ENCODE measurements around the gene NTRK3. TPM values are rescaled to one million over a fixed set of nuclear protein-coding genes. Genes with fewer than 3 reads are reported as not detected.

NTRK3 gene
- total RNA-seq, 2 experiments from 2014 or later: 0.78 TPM; not detected in 1

- no peaks in the 10 kb centered on the region for H3K27me3 ChIP-seq (ENCODE audit: control insufficient read depth in 1 of 2, insufficient read depth in 2 of 2, low read length in 2 of 2)
- POLR2A ChIA-PET: no interaction called here
- H3K4me3 ChIP-seq (ENCODE audit: low read length): no peak overlapping the region
- CTCF ChIA-PET: no interaction called here
- no peaks in the 10 kb centered on the region for H3K4me1 ChIP-seq (ENCODE audit: insufficient read depth, low read length)
- H3K27ac Mint-ChIP-seq: no peak overlapping the region
- H3K36me3 ChIP-seq (ENCODE audit: insufficient read depth, low read length): no peaks in the 10 kb centered on the region
- TF ChIP-seq, protein P1, sequence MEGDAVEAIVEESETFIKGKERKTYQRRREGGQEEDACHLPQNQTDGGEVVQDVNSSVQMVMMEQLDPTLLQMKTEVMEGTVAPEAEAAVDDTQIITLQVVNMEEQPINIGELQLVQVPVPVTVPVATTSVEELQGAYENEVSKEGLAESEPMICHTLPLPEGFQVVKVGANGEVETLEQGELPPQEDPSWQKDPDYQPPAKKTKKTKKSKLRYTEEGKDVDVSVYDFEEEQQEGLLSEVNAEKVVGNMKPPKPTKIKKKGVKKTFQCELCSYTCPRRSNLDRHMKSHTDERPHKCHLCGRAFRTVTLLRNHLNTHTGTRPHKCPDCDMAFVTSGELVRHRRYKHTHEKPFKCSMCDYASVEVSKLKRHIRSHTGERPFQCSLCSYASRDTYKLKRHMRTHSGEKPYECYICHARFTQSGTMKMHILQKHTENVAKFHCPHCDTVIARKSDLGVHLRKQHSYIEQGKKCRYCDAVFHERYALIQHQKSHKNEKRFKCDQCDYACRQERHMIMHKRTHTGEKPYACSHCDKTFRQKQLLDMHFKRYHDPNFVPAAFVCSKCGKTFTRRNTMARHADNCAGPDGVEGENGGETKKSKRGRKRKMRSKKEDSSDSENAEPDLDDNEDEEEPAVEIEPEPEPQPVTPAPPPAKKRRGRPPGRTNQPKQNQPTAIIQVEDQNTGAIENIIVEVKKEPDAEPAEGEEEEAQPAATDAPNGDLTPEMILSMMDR (IDR thresholded peaks at IDR 0.05): no peak
- intact Hi-C loops (cut with DNase I, micrococcal nuclease): no loop called here
- H3K4me3 Mint-ChIP-seq: no peak overlapping the region
- no peaks in the 10 kb centered on the region for H3K9me3 ChIP-seq (ENCODE audit: control insufficient read depth in 1 of 2, insufficient read depth in 1 of 2, low read length in 2 of 2)
- no peak overlapping the region for H3K27ac ChIP-seq (ENCODE audit: low read depth in 1 of 2, low read length in 2 of 2)
- no peaks in the 10 kb centered on the region for H3K36me3 Mint-ChIP-seq (ENCODE audit: low read depth)
- DNase-seq: no peak
- ATAC-seq (ENCODE audit: poor library complexity): no peak
- no peaks in the 10 kb centered on the region for H3K4me1 Mint-ChIP-seq (ENCODE audit: low read depth)
- no peaks in the 10 kb centered on the region for H3K9me3 Mint-ChIP-seq
- H3K27me3 Mint-ChIP-seq: no peaks in the 10 kb centered on the region
Observed at GRCh38 chr15:87871258-87871681, 385.3 kb downstream of the NTRK3 start.

DNA sequence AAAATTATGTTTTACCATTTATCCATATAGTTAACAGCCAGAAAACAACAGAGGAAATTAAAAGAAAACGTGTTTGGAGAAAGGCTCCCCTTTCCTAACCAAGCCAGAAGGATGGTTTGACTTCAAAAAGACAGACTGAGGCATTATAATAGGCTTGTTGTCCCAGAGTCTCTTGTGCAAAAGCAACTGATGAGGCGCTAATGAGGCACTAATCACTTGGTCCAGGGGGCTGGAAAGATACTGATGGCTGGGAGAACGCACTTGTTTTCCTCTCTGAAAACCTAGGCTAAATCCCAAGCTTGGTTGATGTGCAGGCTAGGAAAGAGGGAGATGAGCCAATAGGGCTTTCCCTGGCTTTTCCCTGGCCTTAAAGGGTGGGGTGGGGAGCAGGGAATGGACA, 389.6 kb downstream of the NTRK3 start:
- no peak overlapping the region for H3K4me3 Mint-ChIP-seq
- H3K36me3 ChIP-seq (ENCODE audit: insufficient read depth, low read length): no peaks in the 10 kb centered on the region
- DNase-seq (no peak), ATAC-seq (ENCODE audit: poor library complexity) (no peak)
- H3K4me1 ChIP-seq (ENCODE audit: insufficient read depth, low read length): no peaks in the 10 kb centered on the region
- no peak overlapping the region for H3K27ac ChIP-seq (ENCODE audit: low read depth in 1 of 2, low read length in 2 of 2)
- no peaks in the 10 kb centered on the region for H3K27me3 ChIP-seq (ENCODE audit: control insufficient read depth in 1 of 2, insufficient read depth in 2 of 2, low read length in 2 of 2)
- no peaks in the 10 kb centered on the region for H3K9me3 ChIP-seq (ENCODE audit: control insufficient read depth in 1 of 2, insufficient read depth in 1 of 2, low read length in 2 of 2)
- CTCF ChIA-PET: no interaction called here
- POLR2A ChIA-PET: no interaction called here
- intact Hi-C loops (cut with DNase I, micrococcal nuclease): no loop called here
- no peaks in the 10 kb centered on the region for H3K36me3 Mint-ChIP-seq (ENCODE audit: low read depth)
- H3K27ac Mint-ChIP-seq: no peak overlapping the region
- peaks cover 8% of the 10 kb centered on the region for H3K27me3 Mint-ChIP-seq
- H3K9me3 Mint-ChIP-seq: no peaks in the 10 kb centered on the region
- no peaks in the 10 kb centered on the region for H3K4me1 Mint-ChIP-seq (ENCODE audit: low read depth)
- H3K4me3 ChIP-seq (ENCODE audit: low read length): no peak overlapping the region
- TF ChIP-seq, protein P1 (IDR thresholded peaks at IDR 0.05): no peak

DNA sequence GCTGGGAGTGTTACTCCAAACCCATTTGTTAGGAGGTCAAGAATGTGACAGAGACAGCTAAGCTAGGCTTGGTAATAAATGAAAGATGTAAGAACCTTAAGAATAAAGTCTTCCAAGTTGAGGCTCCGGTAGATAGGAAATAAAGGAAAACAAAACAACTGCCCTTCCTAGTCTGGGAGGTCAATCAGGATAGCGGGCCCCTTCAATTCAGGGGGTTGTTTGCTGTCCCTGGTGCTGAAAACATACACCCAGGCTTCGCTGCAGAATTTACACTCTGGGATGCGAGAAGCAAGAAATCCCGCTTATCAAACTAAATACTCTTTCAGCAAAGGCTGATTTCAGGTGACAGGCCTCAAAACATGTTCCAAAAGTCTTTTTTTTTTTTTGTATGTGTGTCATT, 393.4 kb downstream of the NTRK3 start:
- no peak overlapping the region for H3K27ac ChIP-seq (ENCODE audit: low read depth in 1 of 2, low read length in 2 of 2)
- no peaks in the 10 kb centered on the region for H3K27me3 ChIP-seq (ENCODE audit: control insufficient read depth in 1 of 2, insufficient read depth in 2 of 2, low read length in 2 of 2)
- H3K4me1 ChIP-seq (ENCODE audit: insufficient read depth, low read length): no peaks in the 10 kb centered on the region
- TF ChIP-seq, protein P1 (IDR thresholded peaks at IDR 0.05): no peak
- no peaks in the 10 kb centered on the region for H3K36me3 Mint-ChIP-seq (ENCODE audit: low read depth)
- intact Hi-C loops (cut with DNase I, micrococcal nuclease): no loop called here
- no peak overlapping the region for H3K4me3 ChIP-seq (ENCODE audit: low read length)
- no peaks in the 10 kb centered on the region for H3K9me3 Mint-ChIP-seq
- POLR2A ChIA-PET: no interaction called here
- H3K4me3 Mint-ChIP-seq: no peak overlapping the region
- DNase-seq (no peak), ATAC-seq (ENCODE audit: poor library complexity) (no peak)
- peaks cover 8% of the 10 kb centered on the region for H3K27me3 Mint-ChIP-seq
- H3K27ac Mint-ChIP-seq: no peak overlapping the region
- H3K4me1 Mint-ChIP-seq (ENCODE audit: low read depth): no peaks in the 10 kb centered on the region
- CTCF ChIA-PET: no interaction called here
- H3K9me3 ChIP-seq (ENCODE audit: control insufficient read depth in 1 of 2, insufficient read depth in 1 of 2, low read length in 2 of 2): no peaks in the 10 kb centered on the region
- no peaks in the 10 kb centered on the region for H3K36me3 ChIP-seq (ENCODE audit: insufficient read depth, low read length)

Measured in CD4-positive, alpha-beta T cell (primary cell).